Smooth muscle cell of the pulmonary artery (primary cell): Measurements from ENCODE around the gene OR12D1. TPM values are rescaled to one million over a fixed set of nuclear protein-coding genes. Genes with fewer than 3 reads are reported as not detected.

ENCODE experiments used
- total RNA-seq: library from RNA; depleted of rRNA; stranded (reverse); fragments of >200 nt; gene quantifications from 2 replicates; pipeline ENCODE4 v1.2.3, GENCODE V29; 2014

Gene OR12D1
- total RNA-seq, result not detected in 2 replicates

GRCh38 chr6:29414588-29414987 is at the start of gene OR12D1:
TSS of gene OR12D1 (plus strand) at chr6:29414928.

GRCh38 chr6:29368765-29369164 is 46.0 kb upstream of the OR12D1 start, which contains the start of gene OR5V1:
TSS of gene OR5V1 (minus strand) at chr6:29368865. CDS start at chr6:29356195, 12,670 bp downstream.

GRCh38 chr6:29375191-29375590 is 39.5 kb upstream of the OR12D1 start, which contains the start of gene OR12D3:
TSS of gene OR12D3 (minus strand) at chr6:29375291. CDS start at chr6:29375287, 4 bp downstream.

GRCh38 chr6:29395331-29395730 is 19.4 kb upstream of the OR12D1 start, which contains the start of gene OR12D2:
TSS of gene OR12D2 (plus strand) at chr6:29395631. CDS start at chr6:29396700, 1,069 bp downstream.

GRCh38 chr6:29439006-29439405 is 24.3 kb downstream of the OR12D1 start, which contains the start of gene OR10C1:
TSS of gene OR10C1 (plus strand) at chr6:29439306. CDS start at chr6:29440016, 710 bp downstream.

GRCh38 chr6:29456971-29457370 is 42.2 kb downstream of the OR12D1 start, which contains the start of the genes OR11A1 and OR2H1:
TSS of gene OR11A1 (minus strand) at chr6:29457071. CDS start at chr6:29427641, 29,430 bp downstream.
TSS of gene OR2H1 (plus strand) at chr6:29457155. CDS start at chr6:29461770, 4,615 bp downstream.

Other genes starting within 250 kb of the OR12D1 start
- gene OR2J2, start 244.0 kb upstream of the OR12D1 start, total RNA-seq, result not detected in 2 replicates
- gene OR14J1, start 113.2 kb upstream of the OR12D1 start, total RNA-seq, result not detected in 2 replicates
- not detected in 2 replicates for gene OR5V1, start 46.1 kb upstream of the OR12D1 start, total RNA-seq
- not detected in 2 replicates for gene OR12D3, start 39.6 kb upstream of the OR12D1 start, total RNA-seq
- gene OR12D2, start 19.3 kb upstream of the OR12D1 start, total RNA-seq, result not detected in 2 replicates
- gene OR10C1, start 24.4 kb downstream of the OR12D1 start, total RNA-seq, result not detected in 2 replicates
- gene OR11A1, start 42.1 kb downstream of the OR12D1 start, total RNA-seq, result not detected in 2 replicates
- not detected in 2 replicates for gene OR2H1, start 42.2 kb downstream of the OR12D1 start, total RNA-seq
- not detected in 2 replicates for gene MAS1L, start 73.0 kb downstream of the OR12D1 start, total RNA-seq
- gene UBD, start 144.8 kb downstream of the OR12D1 start, total RNA-seq, result not detected in 2 replicates
- not detected in 2 replicates for gene OR2H2, start 170.2 kb downstream of the OR12D1 start, total RNA-seq
- gene GABBR1, start 218.3 kb downstream of the OR12D1 start, total RNA-seq, result 18.3 and 25.4 TPM in 2 replicates
- not detected in 2 replicates for gene MOG, start 242.2 kb downstream of the OR12D1 start, total RNA-seq